WTC11 (cell line): Measurements from ENCODE around the gene RETREG1. TPM values are rescaled to one million over a fixed set of nuclear protein-coding genes. Genes with fewer than 3 reads are reported as not detected.

Experiments
- ATAC-seq: fragments of 200-7000 bp; cut with Tn5 transposase; 2 replicates; pipeline ENCODE4 v1.10.0; 2021; ENCODE audit warnings: mild to moderate bottlenecking, moderate library complexity
- CTCF ChIA-PET: fragments of 300-600 bp; sonication (Branson Sonifier 250); formaldehyde crosslinking; loops from one replicate; lab custom pipeline; 2021; ENCODE audit warnings: antibody characterized with exemption; lab: Charles Lee
- POLR2A ChIA-PET: fragments of 350-600 bp; sonication (Branson Sonifier 250); formaldehyde crosslinking; loops from one replicate; lab custom pipeline; 2021; ENCODE audit warnings: antibody characterized with exemption; lab: Charles Lee
- DNase-seq: peaks from one replicate; pipeline ENCODE4 v3.0.0; 2021; ENCODE audit warnings: low spot score
- H3K27ac Mint-ChIP-seq: 2 replicates; pipeline ENCODE4 v1.8.0; 2021; ENCODE audit warnings: mixed read lengths
- H3K27me3 Mint-ChIP-seq: 2 replicates; pipeline ENCODE4 v1.8.0; 2021; ENCODE audit warnings: low read depth, mild to moderate bottlenecking, moderate library complexity, mixed read lengths
- H3K36me3 Mint-ChIP-seq: 2 replicates; pipeline ENCODE4 v1.8.0; 2021; ENCODE audit warnings: mixed read lengths
- H3K4me1 Mint-ChIP-seq: 2 replicates; pipeline ENCODE4 v1.8.0; 2022; ENCODE audit warnings: mixed read lengths
- H3K4me3 Mint-ChIP-seq: 2 replicates; pipeline ENCODE4 v1.8.0; 2021; ENCODE audit warnings: mild to moderate bottlenecking, moderate library complexity, mixed read lengths
- H3K9me3 Mint-ChIP-seq: 2 replicates; pipeline ENCODE4 v1.8.0; 2021; ENCODE audit warnings: mixed read lengths
- CBFB ChIP-seq: sonication (generic); formaldehyde crosslinking; IDR thresholded peaks from 2 replicates; pipeline ENCODE4 v1.8.1; 2022; ENCODE audit warnings: mild to moderate bottlenecking, low read depth, missing genetic modification reagents
- E2F4 ChIP-seq: sonication (generic); formaldehyde crosslinking; IDR thresholded peaks from 2 replicates; pipeline ENCODE4 v1.8.1; 2022; ENCODE audit warnings: low read depth, mild to moderate bottlenecking, moderate library complexity, missing genetic modification reagents, borderline replicate concordance
- ERG ChIP-seq: fragments of 250-450 bp; sonication (Bioruptor Pico); IDR thresholded peaks from 2 replicates; pipeline ENCODE4 v1.8.0; 2021; ENCODE audit warnings: mild to moderate bottlenecking
- FOXP1 ChIP-seq: sonication (generic); formaldehyde crosslinking; IDR thresholded peaks from 2 replicates; pipeline ENCODE4 v1.8.0; 2022; ENCODE audit warnings: missing genetic modification reagents, mild to moderate bottlenecking, moderate library complexity, borderline replicate concordance
- NR1H2 ChIP-seq: sonication (generic); formaldehyde crosslinking; IDR thresholded peaks from 2 replicates; pipeline ENCODE4 v1.9.0; 2021; ENCODE audit warnings: mild to moderate bottlenecking, moderate library complexity, missing genetic modification reagents
- RELA ChIP-seq: sonication (generic); formaldehyde crosslinking; IDR thresholded peaks from 2 replicates; pipeline ENCODE4 v1.8.1; 2022; ENCODE audit warnings: missing genetic modification reagents, mild to moderate bottlenecking, borderline replicate concordance
- SOX15 ChIP-seq: fragments of 250-450 bp; sonication (Bioruptor Pico); IDR thresholded peaks from 2 replicates; pipeline ENCODE4 v1.9.0; 2021; ENCODE audit warnings: mild to moderate bottlenecking
- TCF7 ChIP-seq: sonication (generic); formaldehyde crosslinking; IDR thresholded peaks from 2 replicates; pipeline ENCODE4 v1.8.0; 2022; ENCODE audit warnings: mild to moderate bottlenecking, low read depth, missing genetic modification reagents, moderate library complexity
- ZNF121 ChIP-seq: sonication (generic); formaldehyde crosslinking; IDR thresholded peaks from 2 replicates; pipeline ENCODE4 v1.8.0; 2023; ENCODE audit warnings: missing genetic modification reagents
- ZNF138 ChIP-seq: sonication (generic); formaldehyde crosslinking; conservative IDR thresholded peaks from 2 replicates; pipeline ENCODE4 v1.8.1; 2022; ENCODE audit warnings: mild to moderate bottlenecking, moderate library complexity, missing genetic modification reagents
- ZNF232 ChIP-seq: sonication (generic); formaldehyde crosslinking; IDR thresholded peaks from 2 replicates; pipeline ENCODE4 v1.8.0; 2022; ENCODE audit warnings: mild to moderate bottlenecking, missing genetic modification reagents
- ZNF423 ChIP-seq: fragments of 250-450 bp; sonication (Bioruptor Pico); IDR thresholded peaks from 2 replicates; pipeline ENCODE4 v2.1.2; 2022; ENCODE audit warnings: mild to moderate bottlenecking, moderate library complexity
- ZNF425 ChIP-seq: fragments of 250-450 bp; sonication (Bioruptor Pico); conservative IDR thresholded peaks from 2 replicates; pipeline ENCODE4 v1.9.0; 2021; ENCODE audit warnings: mild to moderate bottlenecking
- total RNA-seq: library from RNA; stranded (reverse); gene quantifications from 3 replicates; pipeline ENCODE4 v1.2.3, GENCODE V29; 2021
- TF ChIP-seq, protein P1 (sequence below): sonication (generic); formaldehyde crosslinking; IDR thresholded peaks from 2 replicates; pipeline ENCODE4 v1.8.1; 2023; ENCODE audit warnings: mild to moderate bottlenecking, moderate library complexity, missing genetic modification reagents
- TF ChIP-seq, protein P2 (sequence below): sonication (generic); formaldehyde crosslinking; IDR thresholded peaks from 2 replicates; pipeline ENCODE4 v1.8.1; 2023; ENCODE audit warnings: mild to moderate bottlenecking, missing genetic modification reagents
- TF ChIP-seq, protein P3 (sequence below): fragments of 250-450 bp; sonication (Bioruptor Pico); IDR thresholded peaks from 2 replicates; pipeline ENCODE4 v2.1.2; 2022; ENCODE audit warnings: mild to moderate bottlenecking, moderate library complexity
- TF ChIP-seq, protein P4 (sequence below): fragments of 250-450 bp; sonication (Bioruptor Pico); IDR thresholded peaks from 2 replicates; pipeline ENCODE4 v1.9.0; 2021; ENCODE audit warnings: mild to moderate bottlenecking, borderline replicate concordance

Gene RETREG1
- total RNA-seq, 1 experiment from 2014 or later = 2.2 TPM

GRCh38 chr5:16534280-16534679 lies 82.5 kb downstream of the RETREG1 start (continued):
- no peak for TF ChIP-seq ZNF425 (CRISPR knock-in tag)
- TF ChIP-seq, all 79 proteins: peak for 0

- Mint-ChIP-seq H3K4me1 (no peaks in the 10 kb centered on the region), H3K9me3 (peaks cover under 1% of the 10 kb centered on the region; the same call in 1 of the 2 replicates), H3K27ac (no peak overlapping the region), H3K27me3 (peaks cover 4% of the 10 kb centered on the region; the same call in 1 of the 2 replicates), H3K36me3 (no peaks in the 10 kb centered on the region), H3K4me3 (no peak overlapping the region)
- DNase-seq (no peak), ATAC-seq (no peak)
- TF ChIP-seq CBFB = no peak
- no peak for TF ChIP-seq RELA (CRISPR knock-in tag)
- no peak for TF ChIP-seq ERG (CRISPR knock-in tag)
- TF ChIP-seq, protein P1, sequence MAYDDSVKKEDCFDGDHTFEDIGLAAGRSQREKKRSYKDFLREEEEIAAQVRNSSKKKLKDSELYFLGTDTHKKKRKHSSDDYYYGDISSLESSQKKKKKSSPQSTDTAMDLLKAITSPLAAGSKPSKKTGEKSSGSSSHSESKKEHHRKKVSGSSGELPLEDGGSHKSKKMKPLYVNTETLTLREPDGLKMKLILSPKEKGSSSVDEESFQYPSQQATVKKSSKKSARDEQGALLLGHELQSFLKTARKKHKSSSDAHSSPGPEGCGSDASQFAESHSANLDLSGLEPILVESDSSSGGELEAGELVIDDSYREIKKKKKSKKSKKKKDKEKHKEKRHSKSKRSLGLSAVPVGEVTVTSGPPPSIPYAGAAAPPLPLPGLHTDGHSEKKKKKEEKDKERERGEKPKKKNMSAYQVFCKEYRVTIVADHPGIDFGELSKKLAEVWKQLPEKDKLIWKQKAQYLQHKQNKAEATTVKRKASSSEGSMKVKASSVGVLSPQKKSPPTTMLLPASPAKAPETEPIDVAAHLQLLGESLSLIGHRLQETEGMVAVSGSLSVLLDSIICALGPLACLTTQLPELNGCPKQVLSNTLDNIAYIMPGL (CRISPR knock-in tag) = no peak
- TF ChIP-seq SOX15 = no peak
- TF ChIP-seq NR1H2 (CRISPR knock-in tag) = no peak
- no peak for TF ChIP-seq ZNF138 (CRISPR knock-in tag)
- no peak for TF ChIP-seq FOXP1
- no peak for TF ChIP-seq E2F4 (CRISPR knock-in tag)
- TF ChIP-seq ZNF423 (CRISPR knock-in tag) = no peak
- no peak for TF ChIP-seq ZNF232 (CRISPR knock-in tag)
- TF ChIP-seq, protein P2, sequence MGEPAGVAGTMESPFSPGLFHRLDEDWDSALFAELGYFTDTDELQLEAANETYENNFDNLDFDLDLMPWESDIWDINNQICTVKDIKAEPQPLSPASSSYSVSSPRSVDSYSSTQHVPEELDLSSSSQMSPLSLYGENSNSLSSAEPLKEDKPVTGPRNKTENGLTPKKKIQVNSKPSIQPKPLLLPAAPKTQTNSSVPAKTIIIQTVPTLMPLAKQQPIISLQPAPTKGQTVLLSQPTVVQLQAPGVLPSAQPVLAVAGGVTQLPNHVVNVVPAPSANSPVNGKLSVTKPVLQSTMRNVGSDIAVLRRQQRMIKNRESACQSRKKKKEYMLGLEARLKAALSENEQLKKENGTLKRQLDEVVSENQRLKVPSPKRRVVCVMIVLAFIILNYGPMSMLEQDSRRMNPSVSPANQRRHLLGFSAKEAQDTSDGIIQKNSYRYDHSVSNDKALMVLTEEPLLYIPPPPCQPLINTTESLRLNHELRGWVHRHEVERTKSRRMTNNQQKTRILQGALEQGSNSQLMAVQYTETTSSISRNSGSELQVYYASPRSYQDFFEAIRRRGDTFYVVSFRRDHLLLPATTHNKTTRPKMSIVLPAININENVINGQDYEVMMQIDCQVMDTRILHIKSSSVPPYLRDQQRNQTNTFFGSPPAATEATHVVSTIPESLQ (CRISPR knock-in tag) = no peak
- TF ChIP-seq, protein P3, sequence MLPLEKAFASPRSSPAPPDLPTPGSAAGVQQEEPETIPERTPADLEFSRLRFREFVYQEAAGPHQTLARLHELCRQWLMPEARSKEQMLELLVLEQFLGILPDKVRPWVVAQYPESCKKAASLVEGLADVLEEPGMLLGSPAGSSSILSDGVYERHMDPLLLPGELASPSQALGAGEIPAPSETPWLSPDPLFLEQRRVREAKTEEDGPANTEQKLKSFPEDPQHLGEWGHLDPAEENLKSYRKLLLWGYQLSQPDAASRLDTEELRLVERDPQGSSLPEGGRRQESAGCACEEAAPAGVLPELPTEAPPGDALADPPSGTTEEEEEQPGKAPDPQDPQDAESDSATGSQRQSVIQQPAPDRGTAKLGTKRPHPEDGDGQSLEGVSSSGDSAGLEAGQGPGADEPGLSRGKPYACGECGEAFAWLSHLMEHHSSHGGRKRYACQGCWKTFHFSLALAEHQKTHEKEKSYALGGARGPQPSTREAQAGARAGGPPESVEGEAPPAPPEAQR = no peak
- TF ChIP-seq TCF7 = no peak
- no peak for TF ChIP-seq ZNF121 (CRISPR knock-in tag)
- TF ChIP-seq, protein P4, sequence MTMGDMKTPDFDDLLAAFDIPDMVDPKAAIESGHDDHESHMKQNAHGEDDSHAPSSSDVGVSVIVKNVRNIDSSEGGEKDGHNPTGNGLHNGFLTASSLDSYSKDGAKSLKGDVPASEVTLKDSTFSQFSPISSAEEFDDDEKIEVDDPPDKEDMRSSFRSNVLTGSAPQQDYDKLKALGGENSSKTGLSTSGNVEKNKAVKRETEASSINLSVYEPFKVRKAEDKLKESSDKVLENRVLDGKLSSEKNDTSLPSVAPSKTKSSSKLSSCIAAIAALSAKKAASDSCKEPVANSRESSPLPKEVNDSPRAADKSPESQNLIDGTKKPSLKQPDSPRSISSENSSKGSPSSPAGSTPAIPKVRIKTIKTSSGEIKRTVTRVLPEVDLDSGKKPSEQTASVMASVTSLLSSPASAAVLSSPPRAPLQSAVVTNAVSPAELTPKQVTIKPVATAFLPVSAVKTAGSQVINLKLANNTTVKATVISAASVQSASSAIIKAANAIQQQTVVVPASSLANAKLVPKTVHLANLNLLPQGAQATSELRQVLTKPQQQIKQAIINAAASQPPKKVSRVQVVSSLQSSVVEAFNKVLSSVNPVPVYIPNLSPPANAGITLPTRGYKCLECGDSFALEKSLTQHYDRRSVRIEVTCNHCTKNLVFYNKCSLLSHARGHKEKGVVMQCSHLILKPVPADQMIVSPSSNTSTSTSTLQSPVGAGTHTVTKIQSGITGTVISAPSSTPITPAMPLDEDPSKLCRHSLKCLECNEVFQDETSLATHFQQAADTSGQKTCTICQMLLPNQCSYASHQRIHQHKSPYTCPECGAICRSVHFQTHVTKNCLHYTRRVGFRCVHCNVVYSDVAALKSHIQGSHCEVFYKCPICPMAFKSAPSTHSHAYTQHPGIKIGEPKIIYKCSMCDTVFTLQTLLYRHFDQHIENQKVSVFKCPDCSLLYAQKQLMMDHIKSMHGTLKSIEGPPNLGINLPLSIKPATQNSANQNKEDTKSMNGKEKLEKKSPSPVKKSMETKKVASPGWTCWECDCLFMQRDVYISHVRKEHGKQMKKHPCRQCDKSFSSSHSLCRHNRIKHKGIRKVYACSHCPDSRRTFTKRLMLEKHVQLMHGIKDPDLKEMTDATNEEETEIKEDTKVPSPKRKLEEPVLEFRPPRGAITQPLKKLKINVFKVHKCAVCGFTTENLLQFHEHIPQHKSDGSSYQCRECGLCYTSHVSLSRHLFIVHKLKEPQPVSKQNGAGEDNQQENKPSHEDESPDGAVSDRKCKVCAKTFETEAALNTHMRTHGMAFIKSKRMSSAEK (CRISPR knock-in tag) = no peak
- ChIA-PET CTCF (no interaction called here), POLR2A (no interaction called here)
Observed at GRCh38 chr5:16531063-16531648, 85.6 kb downstream of the RETREG1 start.
